Breast epithelium (tissue), 3 donors: Measurements from ENCODE around the gene DSCAM.

Experiments
- POLR2A ChIP-seq: fragments of 450-650 bp; IDR thresholded peaks from one replicate; pipeline ENCODE4 v1.6.1; 2016; ENCODE audit warnings: antibody characterized with exemption, mild to moderate bottlenecking, moderate library complexity
- POLR2AphosphoS5 ChIP-seq, 3 donors: sonication (generic); formaldehyde crosslinking; IDR thresholded peaks; one replicate each; pipeline ENCODE4 v1.6.1; 2017; ENCODE audit warnings: antibody characterized with exemption in 3 of 3
- TF ChIP-seq, protein P1 (sequence below), 3 donors: fragments of 450-650 bp; IDR thresholded peaks; one replicate each; pipeline ENCODE4 v1.5.1; 2016 to 2017; ENCODE audit warnings: antibody characterized with exemption in 3 of 3, mild to moderate bottlenecking in 3 of 3, moderate library complexity in 3 of 3

DNA sequence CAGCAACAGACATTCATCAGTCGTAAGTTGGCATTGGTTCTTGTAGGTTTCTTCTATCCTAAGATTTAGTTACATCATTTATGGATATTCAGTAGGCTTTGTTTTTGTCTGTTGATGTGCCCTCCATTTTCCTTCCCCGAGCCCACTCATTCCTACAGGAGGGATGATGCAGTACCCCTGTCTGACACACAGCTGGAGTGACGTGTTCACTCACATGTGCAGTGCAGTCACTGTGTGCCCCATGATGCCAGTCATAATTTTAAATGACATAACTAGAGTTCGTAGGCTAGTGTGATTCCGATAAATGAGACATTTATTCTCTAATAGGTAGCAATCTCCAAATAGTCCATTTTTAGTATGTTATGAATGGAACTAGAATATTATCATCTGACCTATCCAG, 438.4 kb downstream of the DSCAM start:
- TF ChIP-seq, protein P1, sequence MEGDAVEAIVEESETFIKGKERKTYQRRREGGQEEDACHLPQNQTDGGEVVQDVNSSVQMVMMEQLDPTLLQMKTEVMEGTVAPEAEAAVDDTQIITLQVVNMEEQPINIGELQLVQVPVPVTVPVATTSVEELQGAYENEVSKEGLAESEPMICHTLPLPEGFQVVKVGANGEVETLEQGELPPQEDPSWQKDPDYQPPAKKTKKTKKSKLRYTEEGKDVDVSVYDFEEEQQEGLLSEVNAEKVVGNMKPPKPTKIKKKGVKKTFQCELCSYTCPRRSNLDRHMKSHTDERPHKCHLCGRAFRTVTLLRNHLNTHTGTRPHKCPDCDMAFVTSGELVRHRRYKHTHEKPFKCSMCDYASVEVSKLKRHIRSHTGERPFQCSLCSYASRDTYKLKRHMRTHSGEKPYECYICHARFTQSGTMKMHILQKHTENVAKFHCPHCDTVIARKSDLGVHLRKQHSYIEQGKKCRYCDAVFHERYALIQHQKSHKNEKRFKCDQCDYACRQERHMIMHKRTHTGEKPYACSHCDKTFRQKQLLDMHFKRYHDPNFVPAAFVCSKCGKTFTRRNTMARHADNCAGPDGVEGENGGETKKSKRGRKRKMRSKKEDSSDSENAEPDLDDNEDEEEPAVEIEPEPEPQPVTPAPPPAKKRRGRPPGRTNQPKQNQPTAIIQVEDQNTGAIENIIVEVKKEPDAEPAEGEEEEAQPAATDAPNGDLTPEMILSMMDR (IDR thresholded peaks at IDR 0.05), result no peak
- TF ChIP-seq POLR2A (no peak), POLR2AphosphoS5 (IDR thresholded peaks at IDR 0.05) (no peak)
